Inflammatory macrophage treated with lipopolysaccharide for 4 hours (primary cell): ENCODE results near the gene SLC44A5.

ENCODE experiments used
- DNase-seq: peaks from one replicate; pipeline ENCODE4 v3.0.0-alpha.2; 2020

SLC44A5 gene

DNA sequence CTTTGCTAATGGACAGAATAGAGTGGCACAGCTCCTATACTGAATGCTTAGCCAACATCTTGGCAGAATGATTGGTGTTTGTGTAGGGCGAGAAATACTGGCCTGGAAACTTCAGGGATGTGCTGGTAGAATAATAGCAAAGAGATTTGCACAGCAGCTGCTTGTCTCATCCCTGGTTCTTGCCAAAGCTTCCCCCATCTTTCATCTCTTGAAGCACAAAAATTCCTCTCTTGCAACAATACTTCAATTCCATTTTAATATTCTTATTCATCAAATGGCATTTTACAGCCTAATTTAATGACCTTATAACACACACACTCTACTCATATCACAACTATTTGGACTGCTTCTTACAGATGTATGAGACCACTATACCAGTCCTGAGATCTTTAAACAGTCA lies 439.0 kb downstream of the SLC44A5 start:
- no peak for DNase-seq

DNA sequence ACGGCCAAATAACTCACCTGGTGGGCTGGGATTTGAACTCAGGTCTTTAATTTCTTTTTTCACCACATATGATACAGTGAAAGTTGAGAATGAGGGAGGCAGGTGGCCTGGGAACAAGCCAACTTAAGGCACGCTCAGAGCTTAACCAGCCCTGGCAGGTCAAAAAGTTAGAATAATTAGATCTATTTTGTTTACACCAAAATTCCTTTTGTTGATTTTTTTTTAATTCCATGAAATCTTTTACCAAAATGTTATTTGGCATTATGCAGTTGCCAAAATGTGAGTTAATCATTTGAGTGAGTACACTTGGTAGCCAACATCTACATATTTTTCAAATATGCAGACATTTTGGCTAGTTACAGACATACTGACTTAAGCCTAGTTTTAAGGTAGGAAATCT lies 439.9 kb downstream of the SLC44A5 start:
- no peak for DNase-seq

DNA sequence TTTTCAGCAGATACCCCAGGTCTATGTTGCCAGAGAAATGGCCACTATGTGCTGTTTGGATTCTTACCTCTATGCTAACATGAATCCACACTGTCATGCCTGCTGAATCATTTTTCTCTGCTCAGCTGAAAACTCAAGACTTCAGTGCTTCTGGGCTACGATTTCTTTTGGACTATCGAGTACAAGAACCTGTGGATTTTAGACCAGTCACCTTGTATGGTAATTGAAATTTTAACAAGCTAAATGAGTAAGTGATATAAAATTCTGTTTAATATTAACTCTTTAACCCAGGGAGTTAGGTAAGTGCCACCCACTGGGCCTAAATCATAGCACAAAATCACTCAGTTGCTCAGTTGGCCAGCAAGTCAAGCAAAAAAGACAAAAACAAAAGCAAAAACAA lies 440.9 kb downstream of the SLC44A5 start:
- DNase-seq, result no peak

DNA sequence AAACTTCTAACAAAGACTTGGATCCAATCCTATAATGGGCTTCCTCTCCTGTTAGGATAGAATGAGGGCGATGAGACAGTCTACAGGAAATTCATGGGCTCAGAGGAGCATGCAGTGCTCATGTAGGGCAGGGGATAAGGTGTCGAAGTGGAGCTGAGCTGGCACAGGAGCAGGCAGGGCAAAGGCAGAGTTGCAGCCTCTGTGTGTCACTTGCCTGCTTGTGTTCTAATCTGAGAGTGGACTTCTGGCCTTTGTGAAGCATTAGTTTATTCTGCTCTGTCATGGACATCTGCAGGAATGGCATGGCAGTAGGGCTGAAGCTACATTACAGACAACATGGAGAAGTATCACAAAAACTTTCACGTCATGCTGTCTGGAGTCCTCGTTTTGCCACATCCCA lies 444.1 kb downstream of the SLC44A5 start:
- no peak for DNase-seq

DNA sequence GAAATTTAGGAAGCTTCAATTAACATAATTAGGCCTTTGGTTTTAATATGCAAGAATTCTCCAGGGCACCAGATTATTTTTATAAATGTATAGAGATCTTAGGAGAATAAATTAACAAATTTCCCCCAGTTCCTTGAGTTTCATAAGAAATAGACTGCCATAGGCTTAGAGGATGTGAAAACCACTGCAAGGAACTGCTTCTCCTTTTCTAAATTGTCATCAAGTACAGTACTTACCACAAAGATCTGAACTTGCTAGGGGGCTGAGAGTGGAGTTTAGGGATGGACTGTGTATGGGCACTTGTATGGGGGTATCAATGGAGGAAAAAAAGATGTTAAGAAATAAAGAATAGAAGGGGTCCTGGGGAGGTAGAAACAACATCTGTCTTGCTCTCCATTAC lies 445.6 kb downstream of the SLC44A5 start:
- DNase-seq, result no peak

- DNase-seq, result no peak
Measured at GRCh38 chr1:75159154-75159553, 451.8 kb downstream of the SLC44A5 start.
